K562 (cell line): ENCODE measurements around the gene FREM1. TPM values are rescaled to one million over a fixed set of nuclear protein-coding genes. Genes with fewer than 3 reads are reported as not detected.

Source experiments
- ATAC-seq: fragments of 200-7000 bp; cut with Tn5 transposase; 3 replicates; pipeline ENCODE4 v1.9.1; 2020; ENCODE audit warnings: moderate library complexity
- BruUV-seq: library from RNA; stranded (reverse); fragments of 400-500 nt; replicated peaks from 2 replicates; lab custom pipeline; 2021; lab: Mats Ljungman, UMichigan
- CTCF ChIA-PET: fragments of 300-600 bp; formaldehyde crosslinking; extraction: SDS; loops from one replicate; lab custom pipeline; 2021; ENCODE audit warnings: low intra/inter-chr PET ratio; lab: Yijun Ruan, JAX
- POLR2A ChIA-PET: fragments of 300-600, 350-650 bp; sonication (Branson Sonifier 250); formaldehyde crosslinking; extraction: SDS; loops from one replicate; lab custom pipeline; 2021; ENCODE audit warnings: antibody characterized with exemption, inconsistent platforms; lab: Yijun Ruan, JAX
- DNase-seq, 4 experiments: peaks; one replicate each; pipeline versions ENCODE4 v3.0.0 to v3.0.0-alpha.2; 2011 to 2018; ENCODE audit warnings: low spot score in 3 of 4, mixed read lengths in 3 of 4; ENCODE audit errors: extremely low read depth in 1 of 4
- FAIRE-seq: peaks from 2 replicates; lab custom pipeline; 2011; peaks lifted over from hg19 to GRCh38; lab: Jason Lieb, UNC
- H2AFZ ChIP-seq: 2 replicates; pipeline ENCODE4 v1.6.0; 2011; ENCODE audit warnings: low read depth, low read length, control low read depth, inconsistent platforms
- H3K27ac ChIP-seq: fragments of 200-600 bp; 3 replicates; pipeline ENCODE4 v1.8.0; 2011; ENCODE audit warnings: low read depth, mild to moderate bottlenecking, control low read depth, inconsistent platforms, low read length, moderate library complexity, mixed read lengths; ENCODE audit errors: extremely low read depth
- H3K27me3 ChIP-seq, 2 experiments: fragments of 300-600 bp in 1 of 2; 2 replicates in 1 of 2; 3 replicates in 1 of 2; pipeline versions ENCODE4 v1.6.0 to v1.8.0; 2011; ENCODE audit warnings: inconsistent platforms in 2 of 2, low read length in 2 of 2, mild to moderate bottlenecking in 1 of 2, mixed read lengths in 1 of 2, moderate library complexity in 1 of 2; ENCODE audit not compliant: control insufficient read depth in 2 of 2, insufficient read depth in 2 of 2
- H3K36me3 ChIP-seq: fragments of 300-600 bp; 3 replicates; pipeline ENCODE4 v1.8.0; 2011; ENCODE audit warnings: mild to moderate bottlenecking, low read length, inconsistent platforms; ENCODE audit not compliant: control insufficient read depth, insufficient read depth
- H3K4me1 ChIP-seq, 2 experiments: fragments of 200-600 bp in 1 of 2; replicated peaks in 1 of 2; 2 replicates in 1 of 2; 3 replicates in 1 of 2; pipeline versions ENCODE4 v1.5.1 to v1.8.0; 2011; ENCODE audit warnings: inconsistent platforms in 2 of 2, low read length in 2 of 2, mild to moderate bottlenecking in 1 of 2, mixed read lengths in 1 of 2, moderate library complexity in 1 of 2; ENCODE audit not compliant: control insufficient read depth in 2 of 2, insufficient read depth in 2 of 2
- H3K4me2 ChIP-seq: 2 replicates; pipeline ENCODE4 v1.6.1; 2011; ENCODE audit warnings: low read length, control low read depth, inconsistent platforms, mixed read lengths; ENCODE audit not compliant: insufficient read depth
- H3K4me3 ChIP-seq: fragments of 200-600 bp; sonication (generic), shearing (Covaris generic); 2 replicates; pipeline ENCODE4 v1.5.1; 2016; ENCODE audit warnings: control low read depth, inconsistent platforms
- H3K79me2 ChIP-seq: fragments of 200-600 bp; 3 replicates; pipeline ENCODE4 v1.8.0; 2011; ENCODE audit warnings: low read length, inconsistent platforms; ENCODE audit not compliant: control insufficient read depth, insufficient read depth
- H3K9ac ChIP-seq, 2 experiments: 2 replicates each; pipeline versions ENCODE4 v1.6.0 to v1.6.1; 2011; ENCODE audit warnings: low read depth in 2 of 2, low read length in 2 of 2, control low read depth in 1 of 2, inconsistent platforms in 1 of 2, mild to moderate bottlenecking in 1 of 2, mixed read lengths in 1 of 2; ENCODE audit not compliant: insufficient read depth in 1 of 2
- H3K9me1 ChIP-seq: one replicate; pipeline ENCODE4 v1.6.0; 2011; ENCODE audit warnings: inconsistent platforms, mild to moderate bottlenecking, low read length, moderate library complexity; ENCODE audit not compliant: control insufficient read depth, insufficient read depth
- H3K9me3 ChIP-seq: replicated peaks from 2 replicates; pipeline ENCODE4 v1.5.1; 2011; ENCODE audit warnings: low read depth, low read length, inconsistent platforms; ENCODE audit not compliant: control insufficient read depth, insufficient read depth
- H4K20me1 ChIP-seq: replicated peaks from 2 replicates; pipeline ENCODE4 v1.6.1; 2011; ENCODE audit warnings: low read length, inconsistent platforms, mixed read lengths; ENCODE audit not compliant: control insufficient read depth, insufficient read depth
- ARID3B ChIP-seq: fragments of 250-450 bp; sonication (Bioruptor Pico); IDR thresholded peaks from 2 replicates; pipeline ENCODE4 v1.4.0; 2020; ENCODE audit warnings: borderline replicate concordance
- CTCF ChIP-seq, 3 experiments: IDR thresholded peaks in 2 of 3; conservative IDR thresholded peaks in 1 of 3; 2 replicates each; pipeline ENCODE4 v1.5.1; 2011 to 2012; ENCODE audit warnings: low read length in 3 of 3, mild to moderate bottlenecking in 3 of 3, control low read depth in 2 of 3, improper control_type of control experiment in 1 of 3, inconsistent platforms in 1 of 3, low read depth in 1 of 3, mixed read lengths in 1 of 3, moderate library complexity in 1 of 3; ENCODE audit not compliant: insufficient read depth in 2 of 3
- DEAF1 ChIP-seq: fragments of 450-650 bp; formaldehyde crosslinking; IDR thresholded peaks from 2 replicates; pipeline ENCODE4 v1.4.0; 2020; ENCODE audit warnings: mild to moderate bottlenecking, moderate library complexity
- ETS1 ChIP-seq: conservative IDR thresholded peaks from 2 replicates; pipeline ENCODE4 v1.6.1; 2011; ENCODE audit warnings: low read depth, mild to moderate bottlenecking, low read length; ENCODE audit not compliant: control insufficient read depth
- MBD2 ChIP-seq: sonication (generic); IDR thresholded peaks from 2 replicates; pipeline ENCODE4 v1.6.1; 2016; ENCODE audit warnings: low read depth, borderline replicate concordance
- MNT ChIP-seq, 2 experiments: fragments of 450-650 bp; conservative IDR thresholded peaks; 2 replicates each; pipeline ENCODE4 v1.6.1; 2017; ENCODE audit warnings: mild to moderate bottlenecking in 2 of 2, moderate library complexity in 2 of 2
- RBM39 ChIP-seq: fragments of 200-400 bp; formaldehyde crosslinking; optimal IDR thresholded peaks from 2 replicates; pipeline ENCODE3; 2018; ENCODE audit warnings: low read depth, low read length
- SP1 ChIP-seq: sonication (generic); formaldehyde crosslinking; IDR thresholded peaks from 2 replicates; pipeline ENCODE4 v1.8.1; 2022; ENCODE audit warnings: mild to moderate bottlenecking, missing genetic modification reagents
- ZNF23 ChIP-seq: fragments of 250-450 bp; sonication (Bioruptor Pico); IDR thresholded peaks from 2 replicates; pipeline ENCODE4 v1.4.0; 2020; ENCODE audit warnings: mild to moderate bottlenecking
- ZNF277 ChIP-seq: fragments of 250-450 bp; sonication (Bioruptor Pico); IDR thresholded peaks from 2 replicates; pipeline ENCODE4 v1.8.0; 2022; ENCODE audit warnings: inconsistent platforms, mild to moderate bottlenecking, moderate library complexity, borderline replicate concordance
- ZNF41 ChIP-seq: fragments of 250-450 bp; sonication (Bioruptor Pico); conservative IDR thresholded peaks from 2 replicates; pipeline ENCODE4 v1.4.0; 2020; ENCODE audit warnings: mild to moderate bottlenecking
- ZNF830 ChIP-seq: fragments of 250-450 bp; sonication (Bioruptor Pico); IDR thresholded peaks from 2 replicates; pipeline ENCODE4 v1.5.0; 2021; ENCODE audit warnings: mild to moderate bottlenecking
- WGBS: fragments of 100-300 bp; shearing (Covaris generic); methylation state at CpG from one replicate; pipeline ENCODE4 v1.1.6; 2016; ENCODE audit warnings: low coverage, mixed read lengths; ENCODE audit not compliant: insufficient coverage; ENCODE audit errors: missing lambda C conversion rate; 5-methylcytosine and 5-hydroxymethylcytosine counted together
- in situ Hi-C: fragments of 300-500 bp; cut with MboI; formaldehyde crosslinking; loops from 4 replicates; pipeline ENCODE4 v1.15.0; 2018; ENCODE audit warnings: inconsistent platforms, mixed read lengths
- intact Hi-C: fragments of 100-400 bp; cut with micrococcal nuclease; formaldehyde crosslinking; loops from 2 replicates; pipeline ENCODE4 v1.14.2; 2022
- polyA plus RNA-seq, 8 experiments: library from polyadenylated mRNA; depleted of rRNA in 4 of 8; stranded (reverse) in 5 of 8; unstranded in 3 of 8; fragments of >200 nt; fragmentation: Nextera tagmentation in 2 of 8; fragmentation: Illumina TruSeq in 1 of 8; extraction: Ambion mirVana in 2 of 8; extraction: Trizol in 1 of 8; gene quantifications; 2 replicates each; pipeline versions ENCODE4 v1.2.1 to v1.2.3, GENCODE V29; 2011 to 2014; ENCODE audit warnings: inconsistent platforms in 1 of 8, missing spikeins in 1 of 8
- total RNA-seq, 7 experiments: library from RNA; depleted of rRNA in 6 of 7; stranded (reverse); fragments of >200 nt in 6 of 7; fragmentation: Illumina TruSeq in 2 of 7; extraction: Trizol in 2 of 7; gene quantifications; 2 replicates each; pipeline versions ENCODE4 v1.2.1 to v1.2.3, GENCODE V29; 2011 to 2021; ENCODE audit warnings: low replicate concordance in 1 of 7

FREM1 gene
- total and polyA plus RNA-seq, 9 of the 15 experiments (the other 6 are each of a cell fraction or from before 2014, with no cell fraction given), result 0.03 to 0.24 (median 0.13) TPM; not detected in 2

GRCh38 chr9:14769230-14769571 is 141.0 kb downstream of the FREM1 start:
- POLR2A ChIA-PET, result no interaction called here
- no peak for TF ChIP-seq ETS1
- TF ChIP-seq RBM39, result no peak
- TF ChIP-seq ARID3B (CRISPR knock-in tag), result no peak
- no peak for TF ChIP-seq ZNF277 (CRISPR knock-in tag)
- 0 out of 2 replicates have a peak, but pooled peaks have one; percentile 44 for TF ChIP-seq DEAF1 (CRISPR knock-in tag)
- TF ChIP-seq SP1 (CRISPR knock-in tag), result no peak
- no peak for TF ChIP-seq MNT (conservative IDR thresholded peaks at IDR 0.05)
- TF ChIP-seq ZNF41 (CRISPR knock-in tag), result no peak
- no peak for TF ChIP-seq ZNF830 (CRISPR knock-in tag)
- TF ChIP-seq CTCF (IDR thresholded peaks at IDR 0.05 in 2 of 3, conservative IDR thresholded peaks at IDR 0.05 in 1 of 3; ENCODE audit: insufficient read depth in 2 of 3, low read depth in 1 of 3, low read length in 3 of 3), result peak in 2 of 3 experiments; percentile 27 to 51; a peak in 3 of 6 replicates
- no peak for TF ChIP-seq ZNF23 (CRISPR knock-in tag)
- no peak for TF ChIP-seq MBD2

More at GRCh38 chr9:14769230-14769571, 141.0 kb downstream of the FREM1 start:
- Histone ChIP-seq H3K4me2 (no peak overlapping the region), H3K4me3 (no peak overlapping the region), H3K36me3 (no peaks in the 10 kb centered on the region), H3K4me1 (no peaks in the 10 kb centered on the region), H2AFZ (no peak overlapping the region), H3K27me3 (no peaks in the 10 kb centered on the region; a peak in 1 of 5 replicates), H3K27ac (no peak overlapping the region), H3K79me2 (no peaks in the 10 kb centered on the region), H4K20me1 (no peaks in the 10 kb centered on the region), H3K9ac (no peak overlapping the region), H3K9me3 (no peaks in the 10 kb centered on the region), H3K9me1 (no peaks in the 10 kb centered on the region)
- intact Hi-C loops (loop anchor here (5.0 to 10.0 kb wide), 4 partner anchors 302 to 1734 kb away; no protein-coding TSS in a partner anchor), in situ Hi-C loops (loop anchor here (10.0 kb wide), 1 partner anchor 324 kb away; no protein-coding TSS in a partner anchor)
- DNase-seq (peak in 3 of 4 experiments; percentile 5 to 27 (median 5)), ATAC-seq (peak; percentile 51; the same call in 1 of the 3 replicates), FAIRE-seq (no peak)
- no TSS peak for BruUV-seq
- WGBS, result 0% methylated on average over 3 of the region's 3 CpGs
- CTCF ChIA-PET, result interaction anchor here (1.2 to 1.6 kb wide), 3 partner anchors 153 to 416 kb away, joined by 3 to 5 read pairs (median 3); no protein-coding TSS in a partner anchor
